Panc1 (cell line): ENCODE measurements around the gene CDKN2B-AS1.

Experiments
- POLR2AphosphoS5 ChIP-seq: IDR thresholded peaks from 2 replicates; pipeline ENCODE4 v1.6.1; 2012; ENCODE audit warnings: mild to moderate bottlenecking, low read depth, low read length, moderate library complexity
- SIN3A ChIP-seq: IDR thresholded peaks from 2 replicates; pipeline ENCODE4 v1.6.1; 2012; ENCODE audit warnings: low read depth, mild to moderate bottlenecking, low read length, moderate library complexity, borderline replicate concordance; ENCODE audit not compliant: insufficient read depth
- TCF7L2 ChIP-seq: IDR thresholded peaks from 2 replicates; pipeline ENCODE4 v1.6.1; 2011; ENCODE audit warnings: mild to moderate bottlenecking, low read depth, low read length, inconsistent platforms
- TF ChIP-seq, protein P1 (sequence below): fragments of 450-650 bp; IDR thresholded peaks from 2 replicates; pipeline ENCODE4 v1.5.1; 2017; ENCODE audit warnings: mild to moderate bottlenecking
- TF ChIP-seq, protein P2 (sequence below), 2 experiments: IDR thresholded peaks; 2 replicates each; pipeline ENCODE4 v1.6.1; 2011 to 2012; ENCODE audit warnings: low read depth in 2 of 2, control low read depth in 1 of 2, low read length in 1 of 2, mild to moderate bottlenecking in 1 of 2, moderate library complexity in 1 of 2; ENCODE audit not compliant: insufficient read depth in 1 of 2

DNA sequence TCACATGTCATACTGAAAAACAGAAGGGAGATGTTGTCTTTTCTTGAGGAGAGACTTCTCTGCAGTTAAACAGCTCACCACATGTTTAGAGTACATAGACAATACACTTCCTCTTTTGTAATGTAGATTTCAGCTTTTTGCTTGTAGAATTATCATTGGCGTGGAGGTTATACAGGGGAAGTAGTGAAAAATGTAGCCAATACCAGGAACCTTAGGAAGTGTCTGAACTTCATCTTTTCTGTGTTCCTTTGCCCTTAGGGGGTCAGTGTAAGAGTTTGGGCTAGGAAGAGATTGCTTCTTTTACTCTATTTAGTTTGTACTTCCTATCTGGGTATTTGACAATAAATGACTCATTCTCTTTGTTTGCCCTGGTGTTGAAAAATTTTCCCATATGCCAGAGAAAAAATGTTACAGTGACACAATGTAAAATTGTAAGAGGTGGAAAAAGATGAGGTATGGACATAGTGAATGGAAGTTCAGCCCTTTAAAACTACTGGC is 35.6 kb downstream of the CDKN2B-AS1 start:
- TF ChIP-seq, protein P1, sequence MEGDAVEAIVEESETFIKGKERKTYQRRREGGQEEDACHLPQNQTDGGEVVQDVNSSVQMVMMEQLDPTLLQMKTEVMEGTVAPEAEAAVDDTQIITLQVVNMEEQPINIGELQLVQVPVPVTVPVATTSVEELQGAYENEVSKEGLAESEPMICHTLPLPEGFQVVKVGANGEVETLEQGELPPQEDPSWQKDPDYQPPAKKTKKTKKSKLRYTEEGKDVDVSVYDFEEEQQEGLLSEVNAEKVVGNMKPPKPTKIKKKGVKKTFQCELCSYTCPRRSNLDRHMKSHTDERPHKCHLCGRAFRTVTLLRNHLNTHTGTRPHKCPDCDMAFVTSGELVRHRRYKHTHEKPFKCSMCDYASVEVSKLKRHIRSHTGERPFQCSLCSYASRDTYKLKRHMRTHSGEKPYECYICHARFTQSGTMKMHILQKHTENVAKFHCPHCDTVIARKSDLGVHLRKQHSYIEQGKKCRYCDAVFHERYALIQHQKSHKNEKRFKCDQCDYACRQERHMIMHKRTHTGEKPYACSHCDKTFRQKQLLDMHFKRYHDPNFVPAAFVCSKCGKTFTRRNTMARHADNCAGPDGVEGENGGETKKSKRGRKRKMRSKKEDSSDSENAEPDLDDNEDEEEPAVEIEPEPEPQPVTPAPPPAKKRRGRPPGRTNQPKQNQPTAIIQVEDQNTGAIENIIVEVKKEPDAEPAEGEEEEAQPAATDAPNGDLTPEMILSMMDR: no peak
- TF ChIP-seq, protein P2, sequence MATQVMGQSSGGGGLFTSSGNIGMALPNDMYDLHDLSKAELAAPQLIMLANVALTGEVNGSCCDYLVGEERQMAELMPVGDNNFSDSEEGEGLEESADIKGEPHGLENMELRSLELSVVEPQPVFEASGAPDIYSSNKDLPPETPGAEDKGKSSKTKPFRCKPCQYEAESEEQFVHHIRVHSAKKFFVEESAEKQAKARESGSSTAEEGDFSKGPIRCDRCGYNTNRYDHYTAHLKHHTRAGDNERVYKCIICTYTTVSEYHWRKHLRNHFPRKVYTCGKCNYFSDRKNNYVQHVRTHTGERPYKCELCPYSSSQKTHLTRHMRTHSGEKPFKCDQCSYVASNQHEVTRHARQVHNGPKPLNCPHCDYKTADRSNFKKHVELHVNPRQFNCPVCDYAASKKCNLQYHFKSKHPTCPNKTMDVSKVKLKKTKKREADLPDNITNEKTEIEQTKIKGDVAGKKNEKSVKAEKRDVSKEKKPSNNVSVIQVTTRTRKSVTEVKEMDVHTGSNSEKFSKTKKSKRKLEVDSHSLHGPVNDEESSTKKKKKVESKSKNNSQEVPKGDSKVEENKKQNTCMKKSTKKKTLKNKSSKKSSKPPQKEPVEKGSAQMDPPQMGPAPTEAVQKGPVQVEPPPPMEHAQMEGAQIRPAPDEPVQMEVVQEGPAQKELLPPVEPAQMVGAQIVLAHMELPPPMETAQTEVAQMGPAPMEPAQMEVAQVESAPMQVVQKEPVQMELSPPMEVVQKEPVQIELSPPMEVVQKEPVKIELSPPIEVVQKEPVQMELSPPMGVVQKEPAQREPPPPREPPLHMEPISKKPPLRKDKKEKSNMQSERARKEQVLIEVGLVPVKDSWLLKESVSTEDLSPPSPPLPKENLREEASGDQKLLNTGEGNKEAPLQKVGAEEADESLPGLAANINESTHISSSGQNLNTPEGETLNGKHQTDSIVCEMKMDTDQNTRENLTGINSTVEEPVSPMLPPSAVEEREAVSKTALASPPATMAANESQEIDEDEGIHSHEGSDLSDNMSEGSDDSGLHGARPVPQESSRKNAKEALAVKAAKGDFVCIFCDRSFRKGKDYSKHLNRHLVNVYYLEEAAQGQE (IDR thresholded peaks at IDR 0.05; ENCODE audit: insufficient read depth in 1 of 2, low read depth in 2 of 2, low read length in 1 of 2): no peak
- no peak for TF ChIP-seq POLR2AphosphoS5
- no peak for TF ChIP-seq TCF7L2
- TF ChIP-seq SIN3A: no peak
